Stimulated activated CD4-positive, alpha-beta T cell treated with anti-CD3 and anti-CD28 coated beads, Interleukin-4, amount 100 ng/mL, for 1 hour (primary cell): ENCODE data around the gene MPP3.
"Not testable (repeated sequence)": the region's sequence is repeated elsewhere in the genome, so short reads cannot be mapped to it uniquely, and the experiment has no call there.

ENCODE experiments used
- DNase-seq: peaks from one replicate; pipeline ENCODE4 v3.0.0-alpha.2; 2020

MPP3 gene

DNA sequence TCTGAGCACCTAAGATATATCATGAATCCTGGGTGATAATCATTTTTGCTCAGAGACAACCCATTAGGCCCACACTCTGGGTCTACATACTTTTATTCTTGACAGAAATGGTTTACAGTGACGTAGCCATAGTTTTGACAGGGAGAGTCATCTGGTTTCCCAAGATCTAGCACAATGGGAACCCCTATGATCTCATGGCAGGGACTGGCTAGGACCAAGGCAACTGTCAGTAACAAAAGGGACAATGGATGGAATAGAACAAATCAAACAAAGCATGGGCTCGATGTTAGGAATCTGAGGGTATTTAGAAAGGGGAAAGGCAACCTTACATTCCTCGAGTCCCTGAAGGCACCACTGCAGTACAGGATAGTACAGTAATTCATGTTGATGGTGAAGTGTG, 32.2 kb downstream of the MPP3 start:
- DNase-seq, result no peak

DNA sequence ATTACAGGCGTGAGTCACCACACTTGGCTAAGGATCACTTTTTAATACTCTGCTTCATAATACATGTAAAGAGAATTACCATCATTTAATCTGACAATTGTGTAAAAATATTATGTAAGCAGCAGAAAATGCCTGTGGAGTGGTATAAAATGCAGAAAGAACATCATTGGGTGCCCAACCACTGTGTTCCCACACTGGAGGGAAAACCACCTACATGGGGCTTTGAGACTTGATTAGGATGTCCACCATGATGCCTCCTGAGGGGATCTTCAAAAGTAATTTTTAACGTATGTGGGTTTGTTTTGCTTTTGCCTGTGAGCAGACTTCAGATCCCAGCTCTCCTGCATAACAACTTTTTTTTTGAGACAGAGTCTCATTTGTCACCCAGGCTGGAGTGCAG, 33.9 kb downstream of the MPP3 start:
- DNase-seq, result no peak

DNA sequence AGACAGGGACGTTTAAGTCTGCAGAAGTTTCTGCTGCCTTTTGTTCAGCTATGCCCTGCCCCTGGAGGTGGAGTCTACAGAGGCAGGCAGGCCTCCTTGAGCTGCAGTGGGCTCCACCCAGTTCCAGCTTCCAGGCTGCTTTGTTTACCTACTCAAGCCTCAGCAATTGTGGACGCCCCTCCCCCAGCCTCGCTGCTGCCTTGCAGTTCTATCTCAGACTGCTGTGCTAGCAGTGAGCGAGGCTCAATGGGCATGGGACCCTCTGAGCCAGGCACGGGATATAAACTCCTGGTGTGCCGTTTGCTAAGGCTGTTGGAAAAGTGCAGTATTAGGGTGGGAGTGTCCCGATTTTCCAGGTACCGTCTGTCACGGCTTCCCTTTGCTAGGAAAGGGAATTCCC, 34.9 kb downstream of the MPP3 start:
- DNase-seq, result not testable (repeated sequence)

DNA sequence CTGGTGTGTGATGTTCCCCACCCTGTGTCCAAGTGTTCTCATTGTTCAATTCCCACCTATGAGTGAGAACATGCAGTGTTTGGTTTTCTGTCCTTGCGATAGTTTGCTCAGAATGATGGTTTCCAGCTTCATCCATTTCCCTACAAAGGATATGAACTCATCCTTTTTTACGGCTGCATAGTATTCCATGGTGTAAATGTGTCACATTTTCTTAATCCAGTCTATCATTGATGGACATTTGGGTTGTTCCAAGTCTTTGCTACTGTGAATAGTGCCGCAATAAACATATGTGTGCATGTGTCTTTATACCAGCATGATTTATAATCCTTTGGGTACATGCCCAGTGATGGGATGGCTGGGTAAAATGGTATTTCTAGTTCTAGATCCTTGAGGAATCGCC, 40.3 kb downstream of the MPP3 start:
- DNase-seq, result not testable (repeated sequence)

DNA sequence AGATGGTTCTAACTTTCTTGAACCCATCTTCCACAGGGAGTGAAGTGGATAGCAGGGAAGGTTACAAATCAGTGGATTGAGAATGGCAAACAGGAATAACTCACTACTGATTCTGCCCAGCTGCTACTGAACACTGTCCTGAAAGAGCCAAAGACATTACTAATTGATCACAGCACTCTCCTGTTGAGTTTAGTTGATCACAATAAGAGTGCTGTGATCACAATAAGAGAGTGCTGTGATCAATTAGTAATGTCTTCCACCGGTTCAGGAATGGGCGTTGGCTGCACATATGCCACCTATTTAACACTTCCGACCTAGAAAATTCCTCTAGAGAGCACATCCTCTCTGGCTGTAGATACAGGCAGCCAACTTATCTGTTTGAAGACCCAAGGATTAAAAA, 41.4 kb downstream of the MPP3 start:
- DNase-seq, result no peak

GRCh38 chr17:43790311-43790940, 42.5 kb downstream of the MPP3 start:
- no peak for DNase-seq

DNA sequence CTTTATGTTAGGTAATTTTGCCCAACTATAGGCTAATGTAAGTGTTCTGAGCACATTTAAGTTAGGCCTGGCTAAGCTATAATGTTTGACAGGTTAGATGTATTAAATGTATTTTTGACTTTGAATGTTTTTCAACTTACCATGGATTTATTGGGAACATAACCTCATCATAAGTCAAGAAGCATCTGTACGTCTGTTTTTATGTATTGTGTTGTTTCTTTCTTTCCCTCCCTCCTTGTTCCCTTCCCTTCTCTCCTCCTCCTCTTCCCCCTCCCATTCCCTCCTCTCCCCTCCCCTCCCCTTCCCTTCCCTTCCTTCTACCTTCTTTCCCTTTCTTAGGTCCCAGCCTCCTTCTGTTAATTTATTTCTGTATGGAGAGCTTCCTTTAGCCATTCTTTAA, 43.5 kb downstream of the MPP3 start:
- DNase-seq, result no peak

DNA sequence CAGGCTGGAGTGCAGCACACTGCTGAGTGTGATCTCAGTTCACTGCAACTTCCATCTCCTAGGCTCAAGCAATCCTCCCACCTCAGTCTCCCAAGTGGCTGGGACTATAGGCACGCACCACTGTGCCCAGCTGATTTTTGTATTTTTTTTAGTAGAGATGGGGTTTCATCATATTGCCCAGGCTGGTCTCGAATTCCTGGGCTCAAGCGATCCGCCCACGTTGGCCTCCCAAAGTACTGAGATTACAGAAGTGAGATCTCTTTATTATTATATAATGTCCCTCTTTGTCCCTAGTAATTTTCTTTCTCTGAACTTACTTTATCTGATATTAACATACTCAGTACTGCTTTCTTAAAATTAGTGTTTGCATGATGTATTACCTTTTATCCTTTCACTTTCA, 44.4 kb downstream of the MPP3 start:
- no peak for DNase-seq

DNA sequence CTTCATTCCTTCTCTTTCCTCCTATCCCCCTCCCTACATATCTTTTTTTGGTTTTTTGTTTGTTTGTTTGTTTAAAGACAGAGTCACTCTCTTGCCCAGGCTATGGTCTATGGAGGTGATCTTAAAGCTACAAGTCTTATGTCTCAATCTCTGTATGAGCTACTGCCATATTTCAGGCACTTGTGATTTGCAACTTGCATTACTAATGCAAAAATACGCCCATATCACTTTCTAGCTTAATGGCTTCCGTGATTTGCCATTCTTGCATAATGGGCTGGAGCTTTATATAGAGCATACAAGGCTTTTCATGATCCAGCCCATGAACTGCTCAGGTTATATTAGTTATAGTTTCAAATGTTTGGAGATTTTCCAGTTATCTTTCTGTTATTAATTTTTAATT, 45.2 kb downstream of the MPP3 start:
- no peak for DNase-seq

- DNase-seq, result no peak
These were observed 48.3 kb downstream of the MPP3 start for GRCh38 chr17:43784628-43785101.

DNA sequence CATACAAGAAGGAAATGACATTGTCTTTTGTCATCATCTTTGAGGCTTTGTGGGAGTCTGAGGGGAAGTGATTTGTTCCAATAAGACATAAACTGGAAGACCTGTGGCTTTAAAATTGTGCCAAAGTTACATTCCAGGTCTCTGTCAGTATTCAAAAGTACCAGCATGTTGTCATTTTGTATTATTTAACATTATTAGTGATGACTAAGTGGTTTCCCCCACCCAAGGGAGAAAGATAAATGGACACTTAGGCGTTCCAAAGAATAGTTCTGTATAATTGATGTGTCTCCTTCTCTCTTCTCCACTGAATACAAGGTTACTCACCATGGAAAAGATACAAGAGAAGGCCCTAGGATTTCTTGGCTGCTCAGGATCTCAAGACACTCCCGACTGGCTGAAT, 48.9 kb downstream of the MPP3 start:
- DNase-seq, result no peak

GRCh38 chr17:43782913-43783680, 49.8 kb downstream of the MPP3 start:
- no peak for DNase-seq

GRCh38 chr17:43780135-43780534, 52.8 kb downstream of the MPP3 start, which contains the start of gene CFAP97D1:
Gene CFAP97D1, plus strand, starts transcription at chr17:43780435. Its CDS starts 28 bp downstream, at chr17:43780463.
- no peak for DNase-seq

DNA sequence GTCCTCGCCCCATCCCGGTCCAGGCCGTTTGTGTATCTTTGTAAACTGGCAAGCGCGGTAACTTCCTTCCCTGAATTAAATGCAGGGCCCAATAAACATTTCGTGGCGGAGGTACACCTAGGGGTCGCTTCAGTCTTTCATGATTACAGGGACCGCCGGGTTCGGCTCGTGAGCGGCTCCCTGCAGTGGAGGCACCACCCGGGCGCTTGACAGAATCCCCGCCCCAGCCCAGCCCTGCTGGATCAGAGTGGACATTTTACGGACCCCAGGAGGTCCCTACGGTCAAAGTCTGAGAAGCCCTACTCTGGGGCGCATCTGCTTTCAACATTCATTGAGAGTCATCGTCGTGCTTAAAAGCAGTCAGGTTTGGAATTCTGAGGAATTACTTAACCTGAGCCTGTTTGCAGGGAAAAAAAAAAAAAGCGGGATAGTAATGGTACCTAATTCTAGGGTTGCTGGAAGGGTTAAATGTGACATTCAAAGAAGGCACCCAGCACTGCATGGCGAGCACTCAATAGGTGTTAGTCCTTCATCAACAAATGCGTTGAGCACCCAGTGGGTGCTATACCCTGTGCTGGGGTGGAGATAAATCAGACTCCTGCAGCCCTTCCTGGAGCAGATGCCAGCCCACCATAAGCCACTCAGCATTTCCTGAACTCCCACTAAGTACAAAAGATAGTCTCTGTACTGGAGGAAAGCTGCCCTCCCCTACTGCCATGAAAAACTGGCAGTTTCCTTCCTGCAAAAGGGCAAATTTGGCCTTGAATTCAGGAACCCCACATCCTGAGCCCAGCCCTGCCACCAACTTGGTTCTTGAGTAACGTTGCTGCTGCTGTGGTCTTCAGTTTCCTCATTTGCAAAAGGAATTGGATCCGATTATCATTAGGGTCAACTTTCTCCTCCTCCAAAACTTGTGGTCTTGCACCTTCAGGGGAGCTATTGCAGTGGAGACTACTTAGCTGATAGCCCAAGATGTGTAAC, 53.5 kb downstream of the MPP3 start:
- DNase-seq, result no peak

- DNase-seq, result peak; percentile 75
These were observed 54.4 kb downstream of the MPP3 start, which contains the start of gene DUSP3 for GRCh38 chr17:43778337-43779144. Gene DUSP3, minus strand, starts transcription at chr17:43778977. Its CDS starts 53 bp downstream, at chr17:43778924.

DNA sequence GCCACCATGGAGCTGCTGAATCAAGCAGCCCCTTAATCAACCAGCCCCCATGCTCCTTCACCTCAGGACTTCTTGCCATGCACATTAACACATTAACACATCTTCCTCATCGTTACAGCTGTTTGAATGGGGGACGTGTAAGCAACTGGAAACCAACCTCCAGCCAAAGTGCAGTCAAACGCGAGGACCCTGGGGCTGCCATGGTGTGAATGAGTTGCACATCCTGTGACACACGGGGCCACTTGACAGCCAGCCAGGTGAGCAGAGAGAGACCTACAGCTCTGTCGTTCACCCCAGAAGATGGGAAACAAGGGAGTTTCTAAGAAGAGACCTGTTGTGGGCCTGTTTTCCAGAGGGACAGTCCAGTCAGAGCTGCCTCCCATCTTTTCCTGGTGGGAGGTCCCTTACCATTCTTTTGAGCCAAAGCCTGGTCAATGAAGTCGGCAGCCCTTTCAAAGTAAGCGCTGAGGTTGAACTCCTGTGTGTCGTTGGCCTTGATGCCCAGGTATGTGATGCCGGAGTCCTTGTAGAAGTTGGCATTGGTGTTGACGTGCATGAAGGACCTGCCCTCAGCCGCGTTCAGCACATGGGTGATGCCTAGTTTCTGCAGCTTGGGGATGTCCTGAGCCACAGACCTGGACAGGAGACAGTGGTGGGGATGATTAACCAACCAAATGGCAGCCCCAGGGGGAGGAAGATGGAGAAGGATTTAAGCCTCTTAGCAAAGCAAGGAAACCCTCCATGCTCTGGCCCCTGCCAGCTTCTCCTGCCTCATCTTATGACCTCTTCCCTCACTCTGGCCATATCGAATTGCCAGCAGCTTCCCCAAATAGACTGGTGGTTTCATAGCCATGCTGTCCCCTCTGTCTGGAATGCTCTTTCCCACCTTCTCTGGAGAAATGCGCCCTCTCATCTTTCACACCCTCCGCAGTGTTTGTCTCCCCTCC, 58.4 kb downstream of the MPP3 start:
- no peak for DNase-seq

DNA sequence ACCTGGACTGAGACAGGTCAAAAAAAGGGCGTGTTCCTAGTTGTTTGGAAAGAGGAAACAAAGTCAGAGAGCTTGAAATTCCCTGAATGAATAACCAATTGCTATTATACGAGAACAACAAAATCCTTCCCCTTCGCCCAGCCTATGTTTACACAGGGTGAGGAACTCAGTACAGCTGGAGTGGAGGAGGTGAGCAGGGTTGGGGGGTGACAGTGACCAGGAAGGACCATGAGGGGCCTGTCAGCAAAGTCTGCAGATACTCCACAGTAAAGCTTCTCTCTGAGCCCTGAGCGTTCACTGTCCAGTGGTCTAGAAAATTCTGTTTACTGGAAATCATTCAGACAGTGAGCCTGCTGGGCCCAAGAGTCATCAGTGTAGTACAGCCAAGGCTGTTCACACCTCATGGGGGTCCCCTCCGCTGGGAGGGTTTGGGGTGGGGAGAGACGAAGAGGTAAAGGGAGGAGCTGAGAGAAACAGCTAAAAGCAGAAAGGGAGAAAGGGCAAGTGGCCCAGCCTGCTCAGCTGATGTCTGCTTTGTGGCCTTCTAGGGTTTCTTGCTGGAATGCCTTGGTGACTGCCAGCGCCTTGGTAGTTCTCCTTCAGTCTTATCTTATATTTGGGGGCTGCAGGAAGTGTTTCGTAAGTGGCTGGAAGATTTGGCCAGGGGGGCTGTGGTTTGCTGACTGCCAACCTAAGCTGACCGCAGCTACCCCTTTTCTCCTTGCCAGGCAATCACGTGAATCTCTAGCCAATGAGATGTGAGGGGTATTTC, 59.9 kb downstream of the MPP3 start:
- no peak for DNase-seq

GRCh38 chr17:43771463-43771862, 61.5 kb downstream of the MPP3 start:
- no peak for DNase-seq

DNA sequence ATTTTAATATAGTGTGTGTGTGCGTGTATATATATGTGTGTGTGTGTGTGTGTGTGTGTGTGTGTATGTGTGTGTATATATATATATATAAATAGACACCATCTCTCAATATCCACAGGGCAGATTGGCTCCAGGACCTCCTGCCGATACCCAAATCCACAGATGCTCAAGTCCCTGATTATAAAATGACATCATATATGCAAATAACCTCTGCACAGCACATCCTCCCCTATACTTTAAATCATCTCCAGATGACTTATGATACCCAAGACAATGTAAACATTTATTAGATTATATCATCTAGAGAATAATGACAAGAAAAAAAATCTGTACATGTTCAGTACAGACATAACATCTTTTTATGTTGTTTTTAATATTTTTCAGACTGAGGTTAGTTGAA, 62.0 kb downstream of the MPP3 start:
- DNase-seq, result no peak

- DNase-seq, result no peak
These were observed 63.1 kb downstream of the MPP3 start for GRCh38 chr17:43769859-43770258.
